Activated B cell treated with CpG ODN at 0.5 μM for 24 hours (primary cell): ENCODE results near the gene MICALL2. TPM values are rescaled to one million over a fixed set of nuclear protein-coding genes. Genes with fewer than 3 reads are reported as not detected.

Experiments
- ATAC-seq: fragments of 200-7000 bp; cut with Tn5 transposase; one replicate; pipeline ENCODE4 v1.10.0; 2021; ENCODE audit warnings: low read depth, mild to moderate bottlenecking, moderate library complexity
- CTCF ChIA-PET: fragments of 350-600 bp; sonication (Branson Sonifier 250); formaldehyde crosslinking; loops from one replicate; lab custom pipeline; 2021; ENCODE audit warnings: antibody characterized with exemption; lab: Charles Lee
- POLR2A ChIA-PET: fragments of 350-600 bp; sonication (Branson Sonifier 250); formaldehyde crosslinking; loops from one replicate; lab custom pipeline; 2021; ENCODE audit warnings: antibody characterized with exemption; lab: Charles Lee
- DNase-seq: peaks from one replicate; pipeline ENCODE4 v3.0.0; 2022
- H3K27ac Mint-ChIP-seq: one replicate; pipeline ENCODE4 v1.8.0; 2020; ENCODE audit warnings: mixed read lengths
- H3K27me3 Mint-ChIP-seq: one replicate; pipeline ENCODE4 v1.8.0; 2021; ENCODE audit warnings: mixed read lengths
- H3K36me3 Mint-ChIP-seq: one replicate; pipeline ENCODE4 v1.8.0; 2021; ENCODE audit warnings: low read depth, mixed read lengths
- H3K4me1 Mint-ChIP-seq: one replicate; pipeline ENCODE4 v1.8.0; 2021; ENCODE audit warnings: mixed read lengths
- H3K4me3 Mint-ChIP-seq: one replicate; pipeline ENCODE4 v1.8.0; 2020; ENCODE audit warnings: mild to moderate bottlenecking, mixed read lengths
- H3K9me3 Mint-ChIP-seq: one replicate; pipeline ENCODE4 v1.8.0; 2020; ENCODE audit warnings: mixed read lengths
- CTCF ChIP-seq: fragments of 200-600 bp; IDR thresholded peaks from one replicate; pipeline ENCODE4 v1.8.0; 2022; ENCODE audit warnings: antibody characterized with exemption, mild to moderate bottlenecking
- intact Hi-C: fragments of 100-400 bp; cut with micrococcal nuclease; formaldehyde crosslinking; loops from one replicate; pipeline ENCODE4 v1.15.1; 2024
- total RNA-seq: library from RNA; stranded (reverse); gene quantifications from 2 replicates; pipeline ENCODE4 v1.2.3, GENCODE V29; 2022

MICALL2 gene
- 0.42 and 0.55 TPM in 2 replicates for total RNA-seq

- Mint-ChIP-seq H3K4me3 (peak within 1 kb of the TSS; percentile 79), H3K4me1 (peaks cover 11% of the 10 kb centered on the region), H3K36me3 (no peaks in the 10 kb centered on the region), H3K27me3 (no peaks in the 10 kb centered on the region), H3K27ac (peak within 1 kb of the TSS; percentile 46), H3K9me3 (no peaks in the 10 kb centered on the region)
- intact Hi-C loops: loop anchor here (1.0 to 2.0 kb wide), 2 partner anchors 45 to 74 kb away; partner anchors contain the start of gene INTS1
- POLR2A ChIA-PET: no interaction called here
- CTCF ChIA-PET: no interaction called here
- DNase-seq: no peak
- TF ChIP-seq CTCF: no peak
- peak; percentile 2 for ATAC-seq
Observed at GRCh38 chr7:1458683-1459511, at the start of gene MICALL2. MICALL2 (minus strand) TSS chr7:1459470; CDS start chr7:1459326, 144 bp downstream.

DNA sequence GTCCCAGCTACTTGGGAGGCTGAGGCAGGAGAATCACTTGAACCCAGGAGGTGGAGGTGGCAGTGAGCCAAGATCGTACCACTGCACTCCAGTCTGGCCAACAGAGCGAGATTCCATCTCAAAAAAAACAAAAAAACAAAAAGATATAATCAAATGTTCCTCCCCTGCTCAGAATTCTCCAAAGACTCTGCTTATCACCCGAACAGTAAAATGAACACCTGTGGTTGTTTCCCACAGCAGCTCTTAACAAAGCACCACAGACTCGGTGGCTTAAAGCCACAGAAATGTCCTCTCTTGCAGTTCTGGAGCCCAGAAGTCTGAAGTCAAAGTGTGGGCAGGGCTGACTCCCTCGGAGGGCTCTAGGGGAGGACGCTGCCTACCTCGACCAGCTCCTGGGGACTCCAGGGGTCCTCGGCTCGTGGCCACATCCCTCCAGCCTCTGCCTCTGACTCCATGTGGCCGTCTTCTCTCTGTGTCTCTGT, 49.0 kb upstream of the MICALL2 start:
- no peak for ATAC-seq
- intact Hi-C loops: no loop called here
- Mint-ChIP-seq H3K27ac (peak overlapping the region; percentile 65), H3K4me1 (peaks cover 67% of the 10 kb centered on the region), H3K4me3 (peak overlapping the region; percentile 48), H3K27me3 (no peaks in the 10 kb centered on the region), H3K9me3 (no peaks in the 10 kb centered on the region), H3K36me3 (no peaks in the 10 kb centered on the region)
- POLR2A ChIA-PET: no interaction called here
- CTCF ChIA-PET: no interaction called here
- no peak for TF ChIP-seq CTCF
- no peak for DNase-seq

DNA sequence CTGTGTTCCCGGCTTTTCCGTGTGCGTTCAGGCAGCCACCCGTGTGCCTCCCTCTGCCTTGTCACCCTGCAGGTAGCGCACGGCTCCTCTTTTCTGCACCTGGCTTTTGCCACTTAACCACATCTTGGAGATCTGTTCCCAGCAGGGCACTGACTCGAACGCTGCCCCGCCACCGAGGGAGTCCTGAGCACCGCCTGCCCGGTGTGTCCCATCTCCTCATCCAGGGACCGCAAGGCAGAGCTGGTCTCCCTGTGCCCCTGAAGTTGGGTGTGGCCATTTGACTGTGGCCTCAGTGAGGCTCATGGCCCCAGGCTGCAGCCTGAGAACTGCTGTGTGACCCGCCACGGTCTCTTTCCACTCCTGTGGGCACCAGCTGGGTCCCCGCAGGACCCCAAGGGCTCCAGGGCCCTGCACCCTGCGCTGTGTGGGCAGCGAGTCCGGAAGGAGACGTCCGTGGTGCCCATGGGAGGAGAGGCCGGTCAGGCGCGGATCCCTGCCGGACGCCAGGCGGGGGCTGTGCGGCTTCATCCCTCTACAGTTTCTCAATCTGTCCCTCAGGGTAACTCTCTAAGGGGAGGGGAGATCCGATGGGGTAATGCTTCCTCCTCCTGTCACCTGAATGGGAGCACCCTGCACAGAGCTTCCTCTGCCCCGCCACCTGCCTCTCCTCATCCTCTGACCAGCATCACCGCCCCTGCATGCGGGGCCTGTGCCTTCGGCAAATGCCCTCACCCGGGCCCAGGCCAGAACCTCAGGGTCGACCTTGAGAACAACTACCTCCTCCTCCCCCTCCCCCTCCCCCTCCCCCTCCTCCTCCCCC, 46.7 kb upstream of the MICALL2 start:
- Mint-ChIP-seq H3K27me3 (no peaks in the 10 kb centered on the region), H3K4me1 (peaks cover 64% of the 10 kb centered on the region), H3K4me3 (peak overlapping the region; percentile 69), H3K36me3 (peaks cover 19% of the 10 kb centered on the region), H3K27ac (peak overlapping the region; percentile 41), H3K9me3 (no peaks in the 10 kb centered on the region)
- intact Hi-C loops: loop anchor here (2.0 kb wide), 1 partner anchor 901 kb away; no protein-coding TSS in a partner anchor
- ATAC-seq (no peak), DNase-seq (peak; percentile 25)
- ChIA-PET CTCF (interaction anchor here (1.1 kb wide), 1 partner anchor 26 kb away, joined by 3 read pairs; no protein-coding TSS in a partner anchor), POLR2A (interaction anchor here (0.7 to 4.1 kb wide), 3 partner anchors 27 to 434 kb away, joined by 3 to 31 read pairs (median 6); no protein-coding TSS in a partner anchor)
- no peak for TF ChIP-seq CTCF

DNA sequence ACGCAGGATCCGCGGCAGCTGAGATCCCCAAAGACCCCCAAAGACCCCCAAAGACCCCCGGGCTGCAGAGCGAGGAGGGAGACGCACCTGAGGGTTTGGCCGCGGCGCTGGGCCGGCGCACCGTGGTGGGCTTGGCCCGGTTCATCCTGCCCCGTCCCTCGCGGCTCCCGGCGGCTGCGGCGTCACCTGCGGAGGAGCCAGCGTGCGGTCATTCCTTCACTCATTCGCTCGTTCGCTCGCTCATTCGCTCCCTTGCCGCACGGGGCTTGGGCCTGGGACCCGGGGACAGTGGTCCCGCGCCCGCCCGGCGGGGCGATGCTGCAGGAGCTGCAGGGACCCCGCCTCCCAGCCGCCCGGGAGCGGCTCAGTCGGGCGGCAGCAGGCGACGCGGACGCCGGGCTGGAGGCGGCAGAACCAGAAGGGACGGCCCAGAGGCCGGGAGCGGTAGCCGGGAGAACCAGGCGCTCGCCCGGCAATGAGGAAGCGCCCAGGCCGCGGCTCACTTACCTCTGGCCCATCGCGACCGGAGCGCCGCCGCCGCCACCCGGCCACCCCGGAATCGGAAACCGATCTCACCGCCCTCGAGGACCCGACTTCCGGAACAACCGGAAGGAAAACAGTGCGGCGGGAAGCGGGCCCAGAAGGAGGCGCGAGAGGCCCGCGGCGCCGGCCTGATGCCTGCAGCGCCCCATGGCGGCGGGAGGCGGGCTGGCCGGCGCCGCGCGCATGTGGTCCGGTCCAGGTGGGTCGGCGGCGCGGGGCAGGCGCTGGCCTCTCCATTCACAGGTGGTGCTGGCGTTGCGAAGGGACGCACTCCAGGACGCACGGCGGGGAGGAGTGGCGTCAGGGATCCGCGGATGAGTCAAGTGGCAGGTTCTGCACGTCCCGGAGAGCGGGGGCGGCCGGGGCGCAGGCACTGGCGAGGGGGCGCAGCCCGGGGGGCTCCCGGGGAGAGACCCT, 44.8 kb upstream of the MICALL2 start, which contains the start of gene INTS1:
TSS of gene INTS1 (minus strand) at position 574 of the 960 bp plus-strand sequence. CDS start at position 145, 429 bp downstream.
- Mint-ChIP-seq H3K4me1 (peaks cover 55% of the 10 kb centered on the region), H3K4me3 (peak within 1 kb of the TSS; percentile 87), H3K36me3 (peaks cover 31% of the 10 kb centered on the region), H3K9me3 (no peaks in the 10 kb centered on the region), H3K27ac (peak within 1 kb of the TSS; percentile 71), H3K27me3 (no peaks in the 10 kb centered on the region)
- ChIA-PET POLR2A (interaction anchor here (0.6 to 4.1 kb wide), 4 partner anchors 9 to 66 kb away, joined by 3 to 31 read pairs (median 6); no protein-coding TSS in a partner anchor), CTCF (no interaction called here)
- ATAC-seq (peak; percentile 91), DNase-seq (peak; percentile 86)
- TF ChIP-seq CTCF: peak; percentile 55
- intact Hi-C loops: loop anchor here (1.0 to 5.0 kb wide), 5 partner anchors 28 to 66 kb away; partner anchors contain the start of genes MICALL2, PSMG3 and TMEM184A
